HL-60/S4 treated with phorbol 12-myristate 13-acetate at 8.2 ng/mL for 4 days and 3 days (cell line): ENCODE data around the gene DNAH17.
"Not testable (repeated sequence)": the region's sequence is repeated elsewhere in the genome, so short reads cannot be mapped to it uniquely, and the experiment has no call there.

Experiments
- in situ Hi-C: fragments of 300-500 bp; cut with MboI; formaldehyde crosslinking; loops from 2 replicates; pipeline ENCODE4 v1.15.0; 2022; ENCODE audit warnings: low sequenced_read_pairs

The DNAH17 gene

GRCh38 chr17:78526231-78527025 lies 50.8 kb downstream of the DNAH17 start:
- in situ Hi-C loops, result no loop called here

GRCh38 chr17:78525511-78526160 lies 51.6 kb downstream of the DNAH17 start:
- in situ Hi-C loops, result no loop called here

- in situ Hi-C loops, result no loop called here
Observed at GRCh38 chr17:78524870-78525510, 52.2 kb downstream of the DNAH17 start.

- in situ Hi-C loops, result no loop called here
Observed at GRCh38 chr17:78523934-78524655, 53.1 kb downstream of the DNAH17 start.

GRCh38 chr17:78522031-78522809 lies 55.0 kb downstream of the DNAH17 start:
- in situ Hi-C loops, result no loop called here

GRCh38 chr17:78517421-78517820 lies 59.8 kb downstream of the DNAH17 start:
- in situ Hi-C loops, result no loop called here

GRCh38 chr17:78515480-78515879 lies 61.7 kb downstream of the DNAH17 start:
- in situ Hi-C loops, result no loop called here

GRCh38 chr17:78514521-78514920 lies 62.7 kb downstream of the DNAH17 start:
- in situ Hi-C loops, result no loop called here

GRCh38 chr17:78512976-78513375 lies 64.2 kb downstream of the DNAH17 start:
- in situ Hi-C loops, result no loop called here

- in situ Hi-C loops, result no loop called here
Observed at GRCh38 chr17:78510141-78511075, 66.8 kb downstream of the DNAH17 start.

- in situ Hi-C loops, result no loop called here
Observed at GRCh38 chr17:78507526-78507925, 69.7 kb downstream of the DNAH17 start.

- in situ Hi-C loops, result no loop called here
Observed at GRCh38 chr17:78506454-78507309, 70.5 kb downstream of the DNAH17 start.

- in situ Hi-C loops, result no loop called here
Observed at GRCh38 chr17:78504156-78504925, 72.9 kb downstream of the DNAH17 start.

GRCh38 chr17:78503388-78503787 lies 73.8 kb downstream of the DNAH17 start:
- in situ Hi-C loops, result not testable (repeated sequence)

GRCh38 chr17:78502611-78503148 lies 74.5 kb downstream of the DNAH17 start:
- in situ Hi-C loops, result no loop called here

- in situ Hi-C loops, result no loop called here
Observed at GRCh38 chr17:78501241-78502036, 75.8 kb downstream of the DNAH17 start.

- in situ Hi-C loops, result no loop called here
Observed at GRCh38 chr17:78500806-78501205, 76.4 kb downstream of the DNAH17 start.
